Activated CD4-positive, alpha-beta memory T cell treated with anti-CD3 and anti-CD28 coated beads for 36 hours (primary cell): ENCODE results near the gene HIGD1C. TPM values are rescaled to one million over a fixed set of nuclear protein-coding genes. Genes with fewer than 3 reads are reported as not detected.
"Not testable (repeated sequence)": the region's sequence is repeated elsewhere in the genome, so short reads cannot be mapped to it uniquely, and the experiment has no call there.

Source experiments
- CTCF ChIA-PET: fragments of 350-600 bp; sonication (Branson Sonifier 250); formaldehyde crosslinking; loops from one replicate; lab custom pipeline; 2021; ENCODE audit warnings: antibody characterized with exemption, inconsistent platforms; lab: Charles Lee
- POLR2A ChIA-PET: fragments of 350-600 bp; sonication (Branson Sonifier 250); formaldehyde crosslinking; loops from one replicate; lab custom pipeline; 2021; ENCODE audit warnings: antibody characterized with exemption; lab: Charles Lee
- DNase-seq: peaks from one replicate; pipeline ENCODE4 v3.0.0-alpha.2; 2020
- H3K27ac Mint-ChIP-seq: one replicate; pipeline ENCODE4 v1.8.0; 2021; ENCODE audit warnings: mixed read lengths
- H3K27me3 Mint-ChIP-seq: one replicate; pipeline ENCODE4 v1.8.0; 2021; ENCODE audit warnings: mixed read lengths
- H3K36me3 Mint-ChIP-seq: one replicate; pipeline ENCODE4 v1.8.0; 2021; ENCODE audit warnings: mixed read lengths
- H3K4me1 Mint-ChIP-seq: one replicate; pipeline ENCODE4 v1.8.0; 2021; ENCODE audit warnings: low read depth, mixed read lengths
- H3K4me3 Mint-ChIP-seq: one replicate; pipeline ENCODE4 v1.8.0; 2021; ENCODE audit warnings: mild to moderate bottlenecking, mixed read lengths
- H3K9me3 Mint-ChIP-seq: one replicate; pipeline ENCODE4 v1.8.0; 2021; ENCODE audit warnings: mixed read lengths
- intact Hi-C: fragments of 100-400 bp; cut with micrococcal nuclease; formaldehyde crosslinking; loops from one replicate; pipeline ENCODE4 v1.15.1; 2023
- total RNA-seq, 2 experiments: library from RNA; stranded (reverse); gene quantifications; one replicate each; pipeline ENCODE4 v1.2.3, GENCODE V29; 2021

HIGD1C gene
- total RNA-seq, 2 experiments from 2014 or later = not detected

- ChIA-PET POLR2A (no interaction called here), CTCF (no interaction called here)
- Mint-ChIP-seq H3K9me3 (peaks cover 7% of the 10 kb centered on the region), H3K27ac (no peak overlapping the region), H3K27me3 (no peaks in the 10 kb centered on the region), H3K36me3 (peaks cover 6% of the 10 kb centered on the region), H3K4me1 (peaks cover 11% of the 10 kb centered on the region), H3K4me3 (no peak overlapping the region)
- intact Hi-C loops = loop anchor here (5.0 kb wide), 1 partner anchor 92 kb away; the partner anchor contains the start of gene SLC11A2
- DNase-seq = no peak
Observed at GRCh38 chr12:50934981-50935807, 17.1 kb upstream of the HIGD1C start.

GRCh38 chr12:50936821-50937530 is 15.4 kb upstream of the HIGD1C start:
- Mint-ChIP-seq H3K36me3 (peaks cover 6% of the 10 kb centered on the region), H3K4me3 (no peak overlapping the region), H3K4me1 (peaks cover 11% of the 10 kb centered on the region), H3K27me3 (no peaks in the 10 kb centered on the region), H3K27ac (no peak overlapping the region), H3K9me3 (peaks cover 7% of the 10 kb centered on the region)
- intact Hi-C loops = no loop called here
- DNase-seq = no peak
- CTCF ChIA-PET = no interaction called here
- POLR2A ChIA-PET = no interaction called here

- H3K4me1 Mint-ChIP-seq = peaks cover 8% of the 10 kb centered on the region
- peaks cover 6% of the 10 kb centered on the region for H3K36me3 Mint-ChIP-seq
- ChIA-PET POLR2A (no interaction called here), CTCF (no interaction called here)
- no peak for DNase-seq
- peaks cover 7% of the 10 kb centered on the region for H3K9me3 Mint-ChIP-seq
- no peak overlapping the region for H3K4me3 Mint-ChIP-seq
- H3K27ac Mint-ChIP-seq = no peak overlapping the region
- intact Hi-C loops = no loop called here
- H3K27me3 Mint-ChIP-seq = no peaks in the 10 kb centered on the region
Observed at GRCh38 chr12:50937653-50938052, 14.7 kb upstream of the HIGD1C start.

GRCh38 chr12:50947933-50948626 is 4.3 kb upstream of the HIGD1C start:
- no peak overlapping the region for H3K27ac Mint-ChIP-seq
- no peaks in the 10 kb centered on the region for H3K27me3 Mint-ChIP-seq
- H3K4me3 Mint-ChIP-seq = no peak overlapping the region
- no peaks in the 10 kb centered on the region for H3K4me1 Mint-ChIP-seq
- intact Hi-C loops = no loop called here
- no peak for DNase-seq
- no peaks in the 10 kb centered on the region for H3K36me3 Mint-ChIP-seq
- ChIA-PET CTCF (no interaction called here), POLR2A (no interaction called here)
- no peaks in the 10 kb centered on the region for H3K9me3 Mint-ChIP-seq

GRCh38 chr12:50948798-50949197 is 3.5 kb upstream of the HIGD1C start:
- Mint-ChIP-seq H3K4me1 (no peaks in the 10 kb centered on the region), H3K27me3 (no peaks in the 10 kb centered on the region), H3K9me3 (no peaks in the 10 kb centered on the region), H3K27ac (no peak overlapping the region), H3K36me3 (no peaks in the 10 kb centered on the region), H3K4me3 (no peak overlapping the region)
- ChIA-PET CTCF (no interaction called here), POLR2A (no interaction called here)
- intact Hi-C loops = no loop called here
- DNase-seq = no peak

- Mint-ChIP-seq H3K4me1 (no peaks in the 10 kb centered on the region), H3K4me3 (no peak overlapping the region), H3K36me3 (no peaks in the 10 kb centered on the region), H3K27ac (no peak overlapping the region), H3K9me3 (no peaks in the 10 kb centered on the region), H3K27me3 (no peaks in the 10 kb centered on the region)
- CTCF ChIA-PET = no interaction called here
- POLR2A ChIA-PET = no interaction called here
- intact Hi-C loops = no loop called here
- no peak for DNase-seq
Observed at GRCh38 chr12:50949801-50950302, 2.5 kb upstream of the HIGD1C start.

GRCh38 chr12:50951112-50951511 is 1.2 kb upstream of the HIGD1C start:
- intact Hi-C loops = no loop called here
- Mint-ChIP-seq H3K9me3 (no peaks in the 10 kb centered on the region), H3K36me3 (no peaks in the 10 kb centered on the region), H3K4me3 (no peak overlapping the region), H3K4me1 (no peaks in the 10 kb centered on the region), H3K27ac (no peak overlapping the region), H3K27me3 (no peaks in the 10 kb centered on the region)
- ChIA-PET CTCF (no interaction called here), POLR2A (no interaction called here)
- no peak for DNase-seq

- ChIA-PET CTCF (no interaction called here), POLR2A (no interaction called here)
- DNase-seq = peak; percentile 12
- Mint-ChIP-seq H3K4me1 (no peaks in the 10 kb centered on the region), H3K4me3 (no peak overlapping the region), H3K36me3 (no peaks in the 10 kb centered on the region), H3K27ac (no peak overlapping the region), H3K27me3 (no peaks in the 10 kb centered on the region), H3K9me3 (no peaks in the 10 kb centered on the region)
- intact Hi-C loops = no loop called here
Observed at GRCh38 chr12:50953047-50953446, 703 bp downstream of the HIGD1C start.

- H3K4me3 Mint-ChIP-seq, DNase-seq, CTCF ChIA-PET, H3K9me3 Mint-ChIP-seq, POLR2A ChIA-PET, H3K27me3 Mint-ChIP-seq, H3K36me3 Mint-ChIP-seq, H3K4me1 Mint-ChIP-seq, intact Hi-C loops, H3K27ac Mint-ChIP-seq: not testable (repeated sequence)
Observed at GRCh38 chr12:50954789-50955188, 2.4 kb downstream of the HIGD1C start.

- CTCF ChIA-PET = no interaction called here
- H3K27ac Mint-ChIP-seq = no peak overlapping the region
Observed at GRCh38 chr12:50955288-50955687, 2.9 kb downstream of the HIGD1C start.

GRCh38 chr12:50955697-50956096 is 3.4 kb downstream of the HIGD1C start:
- CTCF ChIA-PET = no interaction called here
- POLR2A ChIA-PET = no interaction called here
- no peak for DNase-seq
- Mint-ChIP-seq H3K4me3 (no peak overlapping the region), H3K27me3 (no peaks in the 10 kb centered on the region), H3K9me3 (no peaks in the 10 kb centered on the region), H3K36me3 (no peaks in the 10 kb centered on the region), H3K4me1 (peaks cover 3% of the 10 kb centered on the region), H3K27ac (no peak overlapping the region)
- intact Hi-C loops = no loop called here

More at GRCh38 chr12:50955288-50955687, 2.9 kb downstream of the HIGD1C start:
- no peaks in the 10 kb centered on the region for H3K36me3 Mint-ChIP-seq
- DNase-seq = no peak
- intact Hi-C loops = no loop called here
- POLR2A ChIA-PET = no interaction called here
- H3K27me3 Mint-ChIP-seq = no peaks in the 10 kb centered on the region
- H3K9me3 Mint-ChIP-seq = no peaks in the 10 kb centered on the region
- H3K4me3 Mint-ChIP-seq = no peak overlapping the region
- H3K4me1 Mint-ChIP-seq = peaks cover 3% of the 10 kb centered on the region

GRCh38 chr12:50960130-50960529 is 7.8 kb downstream of the HIGD1C start:
- Mint-ChIP-seq H3K27me3 (no peaks in the 10 kb centered on the region), H3K27ac (no peak overlapping the region), H3K36me3 (no peaks in the 10 kb centered on the region), H3K9me3 (no peaks in the 10 kb centered on the region), H3K4me3 (no peak overlapping the region), H3K4me1 (peaks cover 3% of the 10 kb centered on the region)
- DNase-seq = no peak
- CTCF ChIA-PET = interaction anchor here (0.7 kb wide), 1 partner anchor 32 kb away, joined by 6 read pairs; no protein-coding TSS in a partner anchor
- intact Hi-C loops = no loop called here
- POLR2A ChIA-PET = no interaction called here
